HG03558 (cell line): ENCODE results near the gene NCOR2.

Source experiments
- ATAC-seq: cut with Tn5 transposase; IDR thresholded peaks from one replicate; pipeline ENCODE4 v1.9.1; 2021; ENCODE audit warnings: moderate number of reproducible peaks; ENCODE audit not compliant: unreplicated experiment; ENCODE audit errors: extremely low read depth

NCOR2 gene

DNA sequence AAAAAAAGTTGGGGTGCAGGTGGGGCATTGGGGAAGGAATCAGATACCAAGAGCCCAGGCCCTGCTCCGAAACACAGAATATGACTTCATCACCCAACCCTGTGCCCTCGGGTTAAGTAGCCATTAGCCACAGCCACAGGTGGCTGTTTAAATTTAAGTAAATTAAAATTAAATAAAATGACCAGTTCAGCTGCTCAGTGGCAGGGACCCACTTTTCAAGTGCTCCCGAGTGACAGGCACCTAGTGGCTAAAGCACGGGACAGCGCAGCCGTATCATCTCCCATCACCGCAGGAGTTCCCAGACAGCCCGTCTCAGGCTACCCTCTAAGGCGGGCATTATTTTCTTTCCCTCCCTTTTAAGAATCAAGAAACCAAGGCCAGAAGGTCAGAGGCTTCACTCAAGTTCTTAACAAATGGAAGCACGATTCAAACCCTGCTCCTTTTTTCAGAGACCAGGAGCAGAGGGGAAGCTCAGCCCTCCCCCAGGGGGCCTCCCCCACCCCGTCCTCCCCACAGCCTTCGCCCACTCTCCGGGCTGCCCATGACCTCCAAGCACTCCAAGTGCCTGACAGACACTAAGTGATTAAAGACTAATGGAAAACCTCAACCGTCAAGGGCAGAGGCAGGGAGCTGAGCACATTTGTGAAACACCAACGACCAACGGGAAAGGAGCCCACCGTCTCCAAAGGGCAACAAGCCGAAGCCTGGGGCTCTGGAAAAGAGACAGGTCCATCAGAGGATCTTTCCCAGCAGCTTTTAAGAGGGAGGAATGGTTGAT lies 5.2 kb downstream of the NCOR2 start:
- no peak for ATAC-seq

DNA sequence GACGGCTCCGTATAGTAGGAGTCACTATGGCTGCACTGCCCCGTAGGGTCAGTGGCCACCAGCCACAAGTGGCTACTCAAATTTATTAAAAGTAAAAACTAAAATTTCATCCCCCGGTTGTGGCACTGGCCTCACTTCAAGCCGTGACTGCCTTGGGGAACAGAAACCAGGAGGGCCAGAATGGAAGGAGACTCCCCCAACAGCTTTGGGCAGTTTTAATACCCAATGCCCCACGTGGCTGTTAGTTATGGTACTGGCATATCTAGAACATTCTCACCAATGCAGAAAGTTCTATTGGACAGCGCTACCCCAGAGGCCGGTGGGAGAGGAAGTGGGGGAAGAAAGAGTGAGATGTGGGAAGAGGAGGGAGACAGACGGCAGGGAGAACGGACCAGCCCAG lies 6.2 kb downstream of the NCOR2 start:
- ATAC-seq = no peak

DNA sequence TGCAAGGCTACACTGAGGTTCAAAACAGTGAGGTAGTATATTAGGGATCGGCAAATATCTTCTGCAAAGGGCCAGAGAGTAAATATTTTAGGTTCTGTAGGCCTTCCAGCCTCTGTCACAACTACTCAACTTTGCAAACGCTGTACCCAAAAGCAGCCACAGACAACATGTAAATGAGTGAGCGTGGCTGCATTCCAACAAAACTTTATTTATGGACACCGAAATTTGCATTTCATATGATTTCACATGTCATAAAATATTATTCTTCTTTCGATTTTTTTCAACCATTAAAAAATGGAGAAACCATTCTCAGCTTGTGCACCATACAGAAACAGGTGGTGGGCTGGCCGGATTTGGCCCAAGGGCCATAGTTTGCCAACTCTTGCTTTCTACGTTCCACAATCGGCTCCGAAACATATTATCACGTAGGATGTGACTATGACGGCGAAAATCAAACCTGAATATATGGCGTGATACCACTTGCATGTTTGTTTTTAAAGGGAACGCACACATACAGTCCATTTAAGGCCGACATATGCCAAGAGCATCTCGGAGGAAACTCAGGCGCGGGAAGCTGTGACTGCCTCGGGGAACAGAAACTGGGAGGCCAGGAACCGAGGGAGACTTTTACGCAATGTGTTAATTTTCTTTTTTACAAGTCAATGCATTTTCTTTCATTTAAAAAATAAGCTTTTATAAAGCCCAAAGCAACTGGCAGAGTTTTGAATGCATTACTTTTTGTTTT lies 7.1 kb downstream of the NCOR2 start:
- ATAC-seq = no peak

DNA sequence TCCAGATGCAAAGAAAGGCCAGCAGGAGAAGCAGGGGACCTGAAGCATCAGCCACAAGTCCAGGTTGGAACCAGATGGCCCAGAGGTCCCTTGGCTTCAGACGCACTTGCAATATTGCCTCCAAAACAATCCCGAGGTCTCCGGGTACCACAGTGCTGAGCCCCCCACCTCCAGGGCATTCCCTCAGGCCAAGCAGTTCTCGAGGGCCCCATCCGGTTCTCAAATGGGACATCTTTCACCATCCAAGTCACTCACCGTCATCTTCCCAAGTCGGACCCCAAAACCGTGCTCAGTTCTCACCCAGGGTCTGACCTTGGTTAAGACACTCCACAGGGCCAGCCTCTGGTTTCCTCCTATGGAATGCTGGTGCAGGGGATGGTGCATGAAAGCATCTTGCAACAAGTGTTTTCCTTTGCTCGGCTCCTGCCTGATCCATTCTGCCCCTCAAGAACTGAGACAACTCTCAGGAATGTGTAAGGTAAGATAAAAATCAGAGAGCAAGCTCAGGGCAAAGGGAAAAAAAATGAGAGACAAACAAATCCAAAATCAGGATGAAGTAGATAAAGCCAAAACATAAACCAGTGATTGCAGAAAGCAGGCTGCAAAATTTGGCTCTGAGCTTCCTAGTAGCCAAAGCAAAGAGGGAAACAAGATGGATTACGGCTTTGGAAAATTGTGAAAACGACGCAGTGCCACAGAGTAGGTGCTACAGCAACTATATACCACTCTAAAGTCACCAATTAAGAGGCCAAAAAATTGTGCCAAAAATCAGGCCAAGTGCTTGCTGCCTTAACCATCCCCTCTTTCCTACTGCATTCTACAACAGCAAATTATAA lies 8.0 kb downstream of the NCOR2 start:
- ATAC-seq = no peak

DNA sequence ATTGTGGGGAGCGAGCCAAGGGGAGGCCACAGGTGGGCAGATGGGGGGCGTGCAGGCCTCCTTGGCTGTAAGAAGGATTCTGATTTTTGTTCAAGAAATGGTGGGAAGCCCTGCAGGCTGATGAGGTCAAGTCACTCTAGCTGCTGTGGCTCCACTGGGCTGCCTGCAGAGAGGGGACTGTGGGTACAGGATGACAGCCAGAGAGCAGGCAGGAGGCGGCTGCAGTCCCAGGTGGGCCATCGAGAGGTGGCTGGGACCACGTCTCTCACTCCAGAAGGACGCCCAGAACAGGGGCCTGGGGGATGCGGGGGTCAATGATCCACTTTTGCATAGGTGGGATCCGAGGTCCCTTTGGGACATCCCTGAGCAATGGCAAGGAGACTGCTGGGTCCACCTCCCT lies 9.1 kb downstream of the NCOR2 start:
- ATAC-seq = no peak

DNA sequence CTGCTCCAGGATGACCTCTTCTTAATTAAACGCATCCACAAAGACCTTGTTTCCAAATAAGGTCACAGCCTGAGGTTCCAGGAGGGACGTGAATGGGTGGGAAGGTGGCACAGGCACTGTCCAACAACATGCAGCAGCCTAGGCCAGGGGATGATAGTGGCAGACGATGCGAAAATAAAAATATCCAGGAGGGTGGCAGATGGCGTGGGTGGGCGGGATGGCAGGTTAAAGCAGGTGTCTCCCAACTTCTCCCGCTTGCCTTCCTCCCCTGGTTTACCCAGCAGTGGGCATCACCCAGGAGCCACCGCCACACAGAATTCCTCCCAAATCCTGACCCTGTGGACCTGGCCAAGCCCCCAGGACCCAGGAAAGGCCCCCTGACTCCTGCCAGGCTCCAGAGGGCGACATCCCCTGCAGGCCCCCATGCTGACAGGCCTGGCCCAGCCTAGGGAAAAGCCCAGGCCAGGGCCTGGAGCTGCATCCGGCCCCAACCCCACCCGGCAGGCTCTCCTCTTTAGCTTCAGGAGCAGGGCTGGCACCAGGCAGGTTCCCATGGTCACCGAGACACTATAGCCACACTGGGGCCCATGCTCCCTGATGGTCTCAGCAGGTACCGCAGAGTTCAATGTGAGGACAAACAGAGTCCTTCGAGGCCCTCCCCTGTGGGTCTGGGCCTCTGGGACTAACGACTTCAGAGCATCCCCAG lies 9.7 kb downstream of the NCOR2 start:
- no peak for ATAC-seq

DNA sequence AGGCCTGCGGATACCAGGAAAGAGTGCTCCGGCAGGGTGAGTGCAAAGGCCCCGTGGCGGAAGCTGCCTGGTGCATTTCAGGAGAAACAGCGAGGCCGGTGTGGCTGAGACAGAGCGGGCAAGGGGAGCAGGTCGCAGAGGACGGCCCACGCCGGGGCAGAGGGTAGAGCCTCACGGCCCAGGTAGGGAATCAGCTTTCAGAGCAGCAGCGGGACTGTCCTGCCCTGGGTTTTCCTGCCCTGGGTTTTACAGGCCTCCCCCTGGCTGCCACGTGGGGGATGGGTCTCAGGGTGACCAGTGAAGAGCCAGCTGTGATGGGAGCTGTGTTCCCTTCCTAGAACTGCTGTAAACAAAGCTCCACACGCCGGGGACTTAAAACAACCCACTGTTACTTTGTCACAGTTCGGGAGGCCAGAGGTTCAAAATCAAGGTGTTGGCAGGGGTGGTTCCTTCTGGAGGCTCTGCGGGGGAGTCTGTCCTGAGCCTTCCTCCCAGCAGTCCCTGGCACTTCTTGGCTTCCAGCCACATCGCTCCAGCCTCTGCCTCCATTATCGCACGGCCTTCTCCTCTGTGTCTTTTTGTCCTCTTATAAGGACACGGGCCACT lies 10.4 kb downstream of the NCOR2 start:
- no peak for ATAC-seq

DNA sequence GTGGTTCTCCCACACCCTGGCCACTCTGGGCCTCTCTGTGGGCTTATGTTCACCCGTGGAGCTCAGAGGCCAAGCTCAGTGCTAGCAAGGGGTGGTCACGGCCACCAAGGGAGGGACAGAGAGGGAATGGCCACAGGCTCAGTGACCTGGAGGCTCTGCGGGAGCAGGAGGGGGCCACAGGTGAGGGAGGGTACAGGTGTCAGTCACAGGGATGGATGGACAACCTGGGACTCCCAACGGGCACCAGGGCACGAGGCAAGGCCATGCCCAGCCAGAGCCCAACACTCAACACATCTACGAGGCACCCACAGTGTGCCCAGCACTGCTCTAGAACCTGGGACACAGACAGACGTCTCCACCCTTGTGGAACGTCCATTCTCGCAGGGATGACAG lies 11.3 kb downstream of the NCOR2 start:
- ATAC-seq = no peak

DNA sequence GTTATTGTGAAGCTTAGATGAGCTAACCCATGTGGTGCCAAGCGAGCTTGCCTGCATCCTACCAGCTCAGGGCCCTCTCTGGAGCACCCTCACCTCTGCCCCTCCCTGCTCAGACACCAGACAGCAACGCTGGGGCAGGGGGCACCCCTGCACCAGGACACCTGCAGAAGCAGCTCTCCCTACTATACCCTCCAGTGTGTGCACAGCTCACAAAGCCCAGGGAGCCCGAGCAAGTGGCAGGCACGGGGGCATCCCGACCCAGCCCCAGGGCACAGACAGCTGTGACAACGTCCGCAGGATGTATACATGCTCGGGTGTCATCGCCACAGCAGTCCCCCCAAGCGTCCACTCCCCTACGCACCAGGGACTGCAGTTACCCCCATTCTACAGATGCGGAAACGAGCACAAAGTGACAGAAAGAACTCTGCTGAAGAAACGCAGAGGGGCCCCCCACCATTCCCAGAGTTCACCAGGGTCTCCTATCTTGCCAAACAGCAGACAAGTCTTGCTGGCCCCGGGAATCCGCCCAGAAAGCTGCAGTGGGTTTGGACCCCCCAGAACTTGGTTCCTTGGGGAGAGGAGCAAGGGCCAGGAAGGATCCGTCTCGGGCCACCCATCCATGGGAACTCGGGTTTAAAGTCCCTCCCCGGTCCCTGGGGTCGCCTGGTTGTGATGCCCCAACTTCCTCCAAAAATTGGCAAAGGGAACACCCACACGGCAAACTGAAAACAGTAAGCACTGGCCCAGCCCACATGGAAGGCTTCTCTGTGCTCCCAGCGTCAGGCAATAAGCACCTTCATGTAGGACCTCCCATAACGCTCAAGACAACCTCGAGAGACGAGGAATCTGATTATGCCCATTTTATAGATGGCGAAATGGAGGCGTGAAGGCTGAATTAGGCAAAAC lies 12.0 kb downstream of the NCOR2 start:
- ATAC-seq = no peak

DNA sequence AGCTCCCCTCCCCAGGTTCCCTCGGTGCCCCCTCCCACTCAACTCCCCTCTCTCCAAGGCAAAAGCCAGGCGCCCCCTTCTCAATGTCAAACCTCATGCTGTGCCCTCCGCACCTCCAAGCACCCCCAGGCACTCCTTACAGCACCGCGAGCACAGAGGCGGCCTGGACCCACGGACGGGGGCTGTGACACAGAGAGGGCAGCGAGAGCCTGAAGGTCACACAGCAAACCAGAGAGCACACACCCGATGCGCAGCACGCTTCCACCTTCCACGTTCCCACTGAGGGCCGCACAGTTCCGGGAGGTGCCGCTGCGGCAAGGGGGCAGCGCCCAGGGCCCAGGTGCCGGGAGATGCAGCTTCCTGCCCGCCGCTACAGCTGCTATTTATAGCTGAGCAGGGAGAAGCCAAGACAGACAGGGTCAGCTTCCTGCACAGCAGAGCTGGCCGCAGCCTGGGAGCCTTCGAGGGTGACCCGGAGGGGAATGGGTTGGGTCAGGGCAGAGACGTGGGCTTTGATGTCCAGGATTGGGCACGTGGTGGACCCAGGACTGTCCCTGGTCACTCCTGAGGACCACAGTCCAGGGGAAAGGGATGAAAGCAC lies 12.9 kb downstream of the NCOR2 start:
- no peak for ATAC-seq

DNA sequence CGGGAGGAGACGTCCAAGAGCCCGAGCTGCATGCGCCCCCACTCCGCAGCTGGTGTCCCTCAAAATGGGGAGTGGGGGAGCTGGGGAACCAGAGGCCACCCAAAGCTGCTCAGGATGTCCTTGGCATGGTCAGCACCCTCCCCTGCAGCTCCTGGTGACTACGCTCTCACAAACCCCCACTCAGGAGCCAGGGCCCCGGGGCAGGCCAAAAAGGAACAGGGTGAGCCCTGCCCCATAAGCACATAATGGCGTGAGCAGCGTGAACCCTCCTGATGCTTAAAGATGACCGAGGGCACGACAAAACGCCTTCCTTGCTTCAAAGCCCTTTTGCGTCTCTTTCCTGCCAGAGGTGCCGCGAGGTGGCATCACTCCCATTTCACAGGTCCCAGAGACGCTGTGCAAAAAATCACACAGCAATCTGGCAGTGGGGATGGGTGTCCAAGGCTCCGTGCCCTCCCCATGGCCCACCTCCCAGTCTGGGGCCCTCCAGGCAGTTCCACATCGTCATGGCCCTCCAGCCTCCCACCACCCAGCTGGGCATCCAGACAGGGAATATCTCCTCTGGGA lies 13.5 kb downstream of the NCOR2 start:
- no peak for ATAC-seq

DNA sequence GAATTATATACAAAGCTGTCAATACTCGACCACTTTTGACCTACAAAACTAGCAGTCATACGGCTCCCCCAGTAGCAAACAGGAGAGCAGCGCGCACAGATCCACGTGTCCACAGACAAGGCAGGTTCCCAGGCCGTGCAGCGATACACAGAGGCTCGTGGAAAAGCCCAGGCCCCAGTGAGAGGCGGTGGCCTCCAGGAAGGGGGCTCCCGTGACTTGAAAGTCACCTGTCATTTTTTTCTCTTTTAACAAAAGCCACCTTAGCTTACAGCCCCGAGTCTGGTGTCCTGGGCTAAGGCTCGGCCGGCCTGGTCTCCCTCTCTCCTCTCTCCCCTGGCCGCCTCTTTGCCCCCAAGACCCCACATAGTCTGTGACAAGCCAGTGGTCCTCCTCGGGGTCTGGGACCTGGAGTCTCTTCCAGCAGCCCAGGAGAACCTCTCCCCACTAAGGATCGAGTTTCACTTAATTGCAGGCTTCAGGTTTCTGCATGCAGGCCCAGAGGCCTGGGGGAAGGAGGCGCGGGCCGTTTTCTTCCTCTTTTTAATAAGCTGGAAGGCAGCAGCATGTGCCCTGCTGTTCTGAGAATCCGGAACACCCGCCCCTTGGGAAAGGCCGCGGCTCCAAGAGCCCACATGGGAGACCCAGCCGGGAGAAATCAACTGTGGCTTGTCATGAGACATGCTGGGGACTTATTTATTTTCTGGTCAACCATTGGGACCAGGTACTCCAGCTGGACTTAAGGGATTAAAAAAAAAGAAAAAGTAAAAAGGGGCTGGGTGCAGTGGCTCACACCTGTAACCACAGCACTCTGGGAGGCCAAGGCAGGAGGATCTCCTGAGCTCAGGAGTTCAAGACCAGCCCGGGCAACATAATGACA lies 15.9 kb downstream of the NCOR2 start:
- ATAC-seq = no peak

DNA sequence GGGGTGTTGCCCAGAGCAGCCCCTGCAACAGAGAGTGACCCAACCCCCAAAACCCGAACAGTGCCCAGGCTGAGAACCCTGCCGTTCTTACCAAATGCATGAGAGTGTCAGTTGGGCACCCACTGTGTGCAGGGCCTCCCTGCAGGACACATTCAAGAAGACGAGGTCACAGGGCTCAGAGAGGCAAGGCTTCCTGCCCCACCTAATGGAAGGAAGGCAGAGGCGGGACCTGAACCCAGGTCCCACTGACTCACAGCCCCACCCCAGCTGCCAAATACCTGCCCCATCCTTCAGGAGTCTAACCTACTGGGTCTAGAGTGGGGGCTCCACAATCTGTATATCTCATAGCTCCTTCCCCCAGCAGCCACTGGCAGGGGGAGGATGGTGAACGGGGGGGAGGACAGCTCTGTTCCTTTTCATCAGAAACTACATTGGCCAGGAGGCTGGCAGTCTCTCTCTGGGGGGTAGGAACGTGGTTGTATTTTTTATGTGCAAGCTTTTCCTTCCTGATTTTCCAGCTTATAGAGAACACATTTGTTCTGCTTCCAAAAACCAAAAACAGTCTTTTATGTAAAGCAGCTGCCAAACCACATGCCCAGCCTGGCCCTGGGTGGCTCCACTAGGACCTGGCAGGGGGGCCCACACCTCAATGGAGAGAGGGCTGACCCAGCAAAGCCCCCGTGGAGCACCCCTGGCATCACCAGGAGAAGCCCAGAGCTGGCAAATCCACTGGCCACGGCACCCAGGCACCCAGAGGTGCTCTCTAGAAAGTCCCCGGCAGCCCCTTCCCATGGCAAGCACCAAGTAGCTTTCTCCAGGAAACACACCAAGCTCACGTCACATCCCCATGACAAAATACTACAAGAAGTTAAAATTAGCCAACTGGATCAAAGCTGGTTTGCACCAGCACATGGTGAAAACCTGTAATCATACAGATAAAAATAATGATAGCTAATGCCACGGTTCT lies 17.0 kb downstream of the NCOR2 start:
- ATAC-seq = no peak

DNA sequence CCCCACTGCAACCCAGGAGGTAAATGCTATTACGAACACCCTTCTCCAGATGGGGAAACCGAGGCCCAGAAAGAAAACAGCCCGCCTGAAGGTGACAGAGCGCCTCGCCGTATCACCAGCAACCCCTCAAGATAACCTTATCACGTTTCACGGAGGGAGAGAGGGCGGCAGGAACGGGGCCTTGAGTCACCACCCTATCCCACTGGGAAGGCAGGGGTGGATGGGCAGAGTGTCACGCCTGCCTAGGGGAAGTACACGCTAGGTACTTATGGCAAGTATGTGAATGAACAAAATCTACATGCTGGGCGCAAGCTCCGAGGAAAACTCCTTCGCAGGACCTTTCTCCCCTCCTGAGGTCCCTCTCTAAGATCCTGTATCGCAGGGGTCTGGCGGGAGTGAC lies 17.8 kb downstream of the NCOR2 start:
- no peak for ATAC-seq

DNA sequence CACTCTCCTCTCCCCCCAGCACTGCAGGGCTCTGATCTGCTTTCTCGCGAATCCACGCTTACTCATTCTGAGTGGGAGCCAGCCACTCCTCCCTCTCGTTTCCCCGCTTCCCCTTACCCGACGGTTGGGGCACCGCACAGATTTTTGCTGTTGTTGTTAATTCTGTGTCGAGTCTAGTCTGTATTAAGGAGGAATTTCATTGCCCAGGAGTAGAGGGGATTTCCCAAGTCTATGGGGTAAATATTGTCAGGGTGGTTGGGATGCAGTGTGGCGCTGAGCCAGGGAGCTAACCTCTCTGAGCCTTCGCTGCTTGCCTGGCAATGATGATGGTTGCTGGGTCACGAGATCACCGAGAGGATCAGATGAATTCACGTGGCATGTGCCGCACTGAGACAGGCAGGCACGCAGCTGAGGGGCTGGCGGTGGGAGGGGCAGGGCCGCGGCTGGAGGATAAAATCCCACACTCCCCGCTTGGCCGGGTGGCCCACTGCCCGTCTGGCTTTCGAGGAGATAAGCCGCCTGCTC lies 18.5 kb downstream of the NCOR2 start:
- ATAC-seq = no peak

DNA sequence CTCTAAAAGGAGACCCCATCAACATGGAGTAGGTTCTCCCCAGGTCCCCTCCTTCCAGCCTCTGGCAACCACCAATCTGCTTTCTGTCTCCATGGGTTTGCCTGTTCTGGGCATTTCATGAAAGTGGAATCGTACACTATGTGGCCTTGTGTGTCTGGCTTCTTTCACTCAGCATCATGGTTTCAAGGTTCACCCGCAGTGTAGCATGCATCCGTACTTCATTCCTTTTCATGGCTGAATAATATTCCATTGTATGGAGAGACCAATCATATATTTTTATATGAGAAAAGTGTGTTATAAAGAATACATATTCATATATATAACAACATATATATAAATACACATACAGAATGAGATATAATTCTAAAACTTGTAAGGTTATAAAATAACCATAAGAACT lies 19.8 kb downstream of the NCOR2 start:
- ATAC-seq = no peak
